Hepatocyte (in vitro differentiated cells): ENCODE results near the gene PTGIS.

ENCODE experiments used
- EZH2 ChIP-seq: fragments of 200-600 bp; sonication (generic); IDR thresholded peaks from 2 replicates; pipeline ENCODE4 v1.6.1; 2016; ENCODE audit warnings: antibody characterized with exemption, mild to moderate bottlenecking, borderline replicate concordance
- TF ChIP-seq, protein P1 (sequence below): fragments of 200-600 bp; sonication (generic); IDR thresholded peaks from 2 replicates; pipeline ENCODE4 v1.5.1; 2016; ENCODE audit warnings: antibody characterized with exemption, mild to moderate bottlenecking; ENCODE audit not compliant: poor library complexity

- TF ChIP-seq EZH2 = no peak
- TF ChIP-seq, protein P1, sequence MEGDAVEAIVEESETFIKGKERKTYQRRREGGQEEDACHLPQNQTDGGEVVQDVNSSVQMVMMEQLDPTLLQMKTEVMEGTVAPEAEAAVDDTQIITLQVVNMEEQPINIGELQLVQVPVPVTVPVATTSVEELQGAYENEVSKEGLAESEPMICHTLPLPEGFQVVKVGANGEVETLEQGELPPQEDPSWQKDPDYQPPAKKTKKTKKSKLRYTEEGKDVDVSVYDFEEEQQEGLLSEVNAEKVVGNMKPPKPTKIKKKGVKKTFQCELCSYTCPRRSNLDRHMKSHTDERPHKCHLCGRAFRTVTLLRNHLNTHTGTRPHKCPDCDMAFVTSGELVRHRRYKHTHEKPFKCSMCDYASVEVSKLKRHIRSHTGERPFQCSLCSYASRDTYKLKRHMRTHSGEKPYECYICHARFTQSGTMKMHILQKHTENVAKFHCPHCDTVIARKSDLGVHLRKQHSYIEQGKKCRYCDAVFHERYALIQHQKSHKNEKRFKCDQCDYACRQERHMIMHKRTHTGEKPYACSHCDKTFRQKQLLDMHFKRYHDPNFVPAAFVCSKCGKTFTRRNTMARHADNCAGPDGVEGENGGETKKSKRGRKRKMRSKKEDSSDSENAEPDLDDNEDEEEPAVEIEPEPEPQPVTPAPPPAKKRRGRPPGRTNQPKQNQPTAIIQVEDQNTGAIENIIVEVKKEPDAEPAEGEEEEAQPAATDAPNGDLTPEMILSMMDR = no peak
Measured at GRCh38 chr20:49558826-49559225, 9.1 kb downstream of the PTGIS start.
